Measurements from ENCODE around the gene IQGAP1. TPM values are rescaled to one million over a fixed set of nuclear protein-coding genes. Genes with fewer than 3 reads are reported as not detected.

IQGAP1 gene
- total and polyA plus RNA-seq, 9 of the 15 experiments (the other 6 are each of a cell fraction or from before 2014, with no cell fraction given), result 37.6 to 143 (median 77.7) TPM

DNA sequence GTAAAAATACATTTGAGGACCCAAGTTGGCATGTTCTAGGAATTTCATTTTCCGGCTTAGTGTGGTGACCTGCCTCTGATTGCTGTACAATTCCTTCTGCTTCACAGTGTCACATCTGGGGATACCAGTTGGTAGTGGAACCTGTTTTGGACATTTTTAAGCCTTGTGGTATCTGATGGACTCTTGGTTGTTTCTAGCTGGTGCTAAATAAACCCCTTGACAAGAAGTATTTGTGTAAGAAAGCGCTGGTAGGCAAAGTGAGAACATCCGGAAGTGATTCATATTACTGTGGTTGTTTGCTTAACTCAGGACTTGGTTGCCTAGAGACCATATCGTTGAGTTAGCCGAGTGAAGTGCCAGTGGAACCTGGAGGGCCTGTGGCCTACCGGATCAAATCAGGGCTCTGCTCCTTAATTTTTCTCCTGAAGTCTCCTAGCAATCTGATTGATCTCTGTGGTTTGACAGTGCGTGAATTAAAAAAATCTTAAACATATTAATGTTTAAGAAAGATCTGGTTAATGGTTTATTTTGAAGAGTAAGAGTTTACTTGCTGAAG, 12.8 kb downstream of the IQGAP1 start (continued):
- TF ChIP-seq, protein P1, sequence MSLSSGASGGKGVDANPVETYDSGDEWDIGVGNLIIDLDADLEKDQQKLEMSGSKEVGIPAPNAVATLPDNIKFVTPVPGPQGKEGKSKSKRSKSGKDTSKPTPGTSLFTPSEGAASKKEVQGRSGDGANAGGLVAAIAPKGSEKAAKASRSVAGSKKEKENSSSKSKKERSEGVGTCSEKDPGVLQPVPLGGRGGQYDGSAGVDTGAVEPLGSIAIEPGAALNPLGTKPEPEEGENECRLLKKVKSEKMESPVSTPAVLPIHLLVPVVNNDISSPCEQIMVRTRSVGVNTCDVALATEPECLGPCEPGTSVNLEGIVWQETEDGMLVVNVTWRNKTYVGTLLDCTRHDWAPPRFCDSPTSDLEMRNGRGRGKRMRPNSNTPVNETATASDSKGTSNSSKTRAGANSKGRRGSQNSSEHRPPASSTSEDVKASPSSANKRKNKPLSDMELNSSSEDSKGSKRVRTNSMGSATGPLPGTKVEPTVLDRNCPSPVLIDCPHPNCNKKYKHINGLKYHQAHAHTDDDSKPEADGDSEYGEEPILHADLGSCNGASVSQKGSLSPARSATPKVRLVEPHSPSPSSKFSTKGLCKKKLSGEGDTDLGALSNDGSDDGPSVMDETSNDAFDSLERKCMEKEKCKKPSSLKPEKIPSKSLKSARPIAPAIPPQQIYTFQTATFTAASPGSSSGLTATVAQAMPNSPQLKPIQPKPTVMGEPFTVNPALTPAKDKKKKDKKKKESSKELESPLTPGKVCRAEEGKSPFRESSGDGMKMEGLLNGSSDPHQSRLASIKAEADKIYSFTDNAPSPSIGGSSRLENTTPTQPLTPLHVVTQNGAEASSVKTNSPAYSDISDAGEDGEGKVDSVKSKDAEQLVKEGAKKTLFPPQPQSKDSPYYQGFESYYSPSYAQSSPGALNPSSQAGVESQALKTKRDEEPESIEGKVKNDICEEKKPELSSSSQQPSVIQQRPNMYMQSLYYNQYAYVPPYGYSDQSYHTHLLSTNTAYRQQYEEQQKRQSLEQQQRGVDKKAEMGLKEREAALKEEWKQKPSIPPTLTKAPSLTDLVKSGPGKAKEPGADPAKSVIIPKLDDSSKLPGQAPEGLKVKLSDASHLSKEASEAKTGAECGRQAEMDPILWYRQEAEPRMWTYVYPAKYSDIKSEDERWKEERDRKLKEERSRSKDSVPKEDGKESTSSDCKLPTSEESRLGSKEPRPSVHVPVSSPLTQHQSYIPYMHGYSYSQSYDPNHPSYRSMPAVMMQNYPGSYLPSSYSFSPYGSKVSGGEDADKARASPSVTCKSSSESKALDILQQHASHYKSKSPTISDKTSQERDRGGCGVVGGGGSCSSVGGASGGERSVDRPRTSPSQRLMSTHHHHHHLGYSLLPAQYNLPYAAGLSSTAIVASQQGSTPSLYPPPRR (CRISPR knock-in tag; IDR thresholded peaks at IDR 0.05; ENCODE audit: borderline replicate concordance), result no peak
- TF ChIP-seq, protein P2, sequence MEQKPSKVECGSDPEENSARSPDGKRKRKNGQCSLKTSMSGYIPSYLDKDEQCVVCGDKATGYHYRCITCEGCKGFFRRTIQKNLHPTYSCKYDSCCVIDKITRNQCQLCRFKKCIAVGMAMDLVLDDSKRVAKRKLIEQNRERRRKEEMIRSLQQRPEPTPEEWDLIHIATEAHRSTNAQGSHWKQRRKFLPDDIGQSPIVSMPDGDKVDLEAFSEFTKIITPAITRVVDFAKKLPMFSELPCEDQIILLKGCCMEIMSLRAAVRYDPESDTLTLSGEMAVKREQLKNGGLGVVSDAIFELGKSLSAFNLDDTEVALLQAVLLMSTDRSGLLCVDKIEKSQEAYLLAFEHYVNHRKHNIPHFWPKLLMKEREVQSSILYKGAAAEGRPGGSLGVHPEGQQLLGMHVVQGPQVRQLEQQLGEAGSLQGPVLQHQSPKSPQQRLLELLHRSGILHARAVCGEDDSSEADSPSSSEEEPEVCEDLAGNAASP (IDR thresholded peaks at IDR 0.05), result no peak
- TF ChIP-seq NR2C2 (CRISPR knock-in tag; IDR thresholded peaks at IDR 0.05) (no peak), NR2C2 (tag; IDR thresholded peaks at IDR 0.05) (peak; percentile 79), MEIS2 (IDR thresholded peaks at IDR 0.05; ENCODE audit: partially characterized antibody) (peak; percentile 61), FOSL1 (tag; conservative IDR thresholded peaks at IDR 0.05) (peak; percentile 95), MCM7 (IDR thresholded peaks at IDR 0.05) (no peak), E2F8 (IDR thresholded peaks at IDR 0.05; ENCODE audit: low read depth, partially characterized antibody) (peak; percentile 13), ARID3A (IDR thresholded peaks at IDR 0.05; ENCODE audit: borderline replicate concordance, low read depth, low read length) (peak; percentile 38; the same call in 1 of the 2 replicates), RBFOX2 (IDR thresholded peaks at IDR 0.05; ENCODE audit: low read depth, low read length) (no peak), HDAC2 (IDR thresholded peaks at IDR 0.05) (0 out of 2 replicates have a peak, but pooled peaks have one; percentile 16), ZNF253 (CRISPR knock-in tag; conservative IDR thresholded peaks at IDR 0.05) (no peak)
- TF ChIP-seq, protein P3, sequence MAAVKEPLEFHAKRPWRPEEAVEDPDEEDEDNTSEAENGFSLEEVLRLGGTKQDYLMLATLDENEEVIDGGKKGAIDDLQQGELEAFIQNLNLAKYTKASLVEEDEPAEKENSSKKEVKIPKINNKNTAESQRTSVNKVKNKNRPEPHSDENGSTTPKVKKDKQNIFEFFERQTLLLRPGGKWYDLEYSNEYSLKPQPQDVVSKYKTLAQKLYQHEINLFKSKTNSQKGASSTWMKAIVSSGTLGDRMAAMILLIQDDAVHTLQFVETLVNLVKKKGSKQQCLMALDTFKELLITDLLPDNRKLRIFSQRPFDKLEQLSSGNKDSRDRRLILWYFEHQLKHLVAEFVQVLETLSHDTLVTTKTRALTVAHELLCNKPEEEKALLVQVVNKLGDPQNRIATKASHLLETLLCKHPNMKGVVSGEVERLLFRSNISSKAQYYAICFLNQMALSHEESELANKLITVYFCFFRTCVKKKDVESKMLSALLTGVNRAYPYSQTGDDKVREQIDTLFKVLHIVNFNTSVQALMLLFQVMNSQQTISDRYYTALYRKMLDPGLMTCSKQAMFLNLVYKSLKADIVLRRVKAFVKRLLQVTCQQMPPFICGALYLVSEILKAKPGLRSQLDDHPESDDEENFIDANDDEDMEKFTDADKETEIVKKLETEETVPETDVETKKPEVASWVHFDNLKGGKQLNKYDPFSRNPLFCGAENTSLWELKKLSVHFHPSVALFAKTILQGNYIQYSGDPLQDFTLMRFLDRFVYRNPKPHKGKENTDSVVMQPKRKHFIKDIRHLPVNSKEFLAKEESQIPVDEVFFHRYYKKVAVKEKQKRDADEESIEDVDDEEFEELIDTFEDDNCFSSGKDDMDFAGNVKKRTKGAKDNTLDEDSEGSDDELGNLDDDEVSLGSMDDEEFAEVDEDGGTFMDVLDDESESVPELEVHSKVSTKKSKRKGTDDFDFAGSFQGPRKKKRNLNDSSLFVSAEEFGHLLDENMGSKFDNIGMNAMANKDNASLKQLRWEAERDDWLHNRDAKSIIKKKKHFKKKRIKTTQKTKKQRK (IDR thresholded peaks at IDR 0.05; ENCODE audit: borderline replicate concordance, low read depth, low read length), result no peak
